Brain microvascular endothelial cell (primary cell): ENCODE measurements around the gene COL8A1.

Experiments
- DNase-seq: peaks from one replicate; pipeline ENCODE4 v3.0.0-alpha.2; 2020
- H3K27ac ChIP-seq: fragments of 250-450 bp; sonication (Bioruptor Pico); 2 replicates; pipeline ENCODE4 v1.5.1; 2020; ENCODE audit warnings: mild to moderate bottlenecking, moderate library complexity
- H3K27me3 ChIP-seq: fragments of 250-450 bp; sonication (Bioruptor Pico); replicated peaks from 2 replicates; pipeline ENCODE4 v1.5.1; 2020; ENCODE audit warnings: mild to moderate bottlenecking
- H3K36me3 ChIP-seq: fragments of 250-450 bp; sonication (Bioruptor Pico); replicated peaks from 2 replicates; pipeline ENCODE4 v1.5.1; 2020; ENCODE audit warnings: mild to moderate bottlenecking
- H3K4me3 ChIP-seq: 2 replicates; pipeline ENCODE4 v1.5.1; 2011; ENCODE audit warnings: low read depth, mild to moderate bottlenecking, control low read depth, low read length, moderate library complexity
- in situ Hi-C: cut with HindIII; loops from 2 replicates; pipeline ENCODE4 v1.10.0; 2017; ENCODE audit warnings: low sequenced_read_pairs, low pct_ligation_motif_present
- TF ChIP-seq, protein P1 (sequence below): IDR thresholded peaks from 2 replicates; pipeline ENCODE4 v1.5.1; 2011; ENCODE audit warnings: low read depth, mild to moderate bottlenecking, moderate library complexity, low read length, control low read depth, inconsistent platforms; ENCODE audit errors: missing control alignments

COL8A1 gene

DNA sequence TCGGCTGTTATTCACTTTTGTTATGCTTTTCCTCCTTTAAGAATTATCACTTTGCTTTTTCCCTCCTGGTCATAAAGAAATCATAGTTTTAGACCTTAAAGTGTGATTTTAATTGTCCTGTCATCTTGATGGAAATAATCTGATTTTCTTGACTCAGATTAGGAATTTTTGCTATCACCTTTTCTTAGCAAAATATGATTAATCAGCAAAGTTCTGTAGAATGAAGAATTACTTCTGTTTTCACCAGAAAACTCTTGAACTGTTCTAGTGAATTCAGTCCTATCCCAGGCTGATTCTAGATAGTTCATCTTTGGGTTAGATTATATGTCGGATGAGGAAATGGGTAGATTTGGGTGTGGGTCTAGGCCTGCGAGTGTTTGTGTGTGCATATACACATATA is 191.4 kb downstream of the COL8A1 start:
- H3K27ac ChIP-seq, result no peak overlapping the region
- in situ Hi-C loops, result loop anchor here (25.0 kb wide), 2 partner anchors 232 to 432 kb away; partner anchors contain the start of gene TBC1D23
- H3K27me3 ChIP-seq, result no peaks in the 10 kb centered on the region
- no peak for DNase-seq
- no peak overlapping the region for H3K4me3 ChIP-seq
- no peaks in the 10 kb centered on the region for H3K36me3 ChIP-seq
- TF ChIP-seq, protein P1, sequence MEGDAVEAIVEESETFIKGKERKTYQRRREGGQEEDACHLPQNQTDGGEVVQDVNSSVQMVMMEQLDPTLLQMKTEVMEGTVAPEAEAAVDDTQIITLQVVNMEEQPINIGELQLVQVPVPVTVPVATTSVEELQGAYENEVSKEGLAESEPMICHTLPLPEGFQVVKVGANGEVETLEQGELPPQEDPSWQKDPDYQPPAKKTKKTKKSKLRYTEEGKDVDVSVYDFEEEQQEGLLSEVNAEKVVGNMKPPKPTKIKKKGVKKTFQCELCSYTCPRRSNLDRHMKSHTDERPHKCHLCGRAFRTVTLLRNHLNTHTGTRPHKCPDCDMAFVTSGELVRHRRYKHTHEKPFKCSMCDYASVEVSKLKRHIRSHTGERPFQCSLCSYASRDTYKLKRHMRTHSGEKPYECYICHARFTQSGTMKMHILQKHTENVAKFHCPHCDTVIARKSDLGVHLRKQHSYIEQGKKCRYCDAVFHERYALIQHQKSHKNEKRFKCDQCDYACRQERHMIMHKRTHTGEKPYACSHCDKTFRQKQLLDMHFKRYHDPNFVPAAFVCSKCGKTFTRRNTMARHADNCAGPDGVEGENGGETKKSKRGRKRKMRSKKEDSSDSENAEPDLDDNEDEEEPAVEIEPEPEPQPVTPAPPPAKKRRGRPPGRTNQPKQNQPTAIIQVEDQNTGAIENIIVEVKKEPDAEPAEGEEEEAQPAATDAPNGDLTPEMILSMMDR, result no peak

GRCh38 chr3:99833617-99834205 is 195.3 kb downstream of the COL8A1 start:
- no peak for DNase-seq
- no peaks in the 10 kb centered on the region for H3K27me3 ChIP-seq
- H3K4me3 ChIP-seq, result no peak overlapping the region
- TF ChIP-seq, protein P1, result no peak
- in situ Hi-C loops, result loop anchor here (25.0 kb wide), 2 partner anchors 229 to 429 kb away; partner anchors contain the start of gene TBC1D23
- H3K36me3 ChIP-seq, result no peaks in the 10 kb centered on the region
- no peak overlapping the region for H3K27ac ChIP-seq

DNA sequence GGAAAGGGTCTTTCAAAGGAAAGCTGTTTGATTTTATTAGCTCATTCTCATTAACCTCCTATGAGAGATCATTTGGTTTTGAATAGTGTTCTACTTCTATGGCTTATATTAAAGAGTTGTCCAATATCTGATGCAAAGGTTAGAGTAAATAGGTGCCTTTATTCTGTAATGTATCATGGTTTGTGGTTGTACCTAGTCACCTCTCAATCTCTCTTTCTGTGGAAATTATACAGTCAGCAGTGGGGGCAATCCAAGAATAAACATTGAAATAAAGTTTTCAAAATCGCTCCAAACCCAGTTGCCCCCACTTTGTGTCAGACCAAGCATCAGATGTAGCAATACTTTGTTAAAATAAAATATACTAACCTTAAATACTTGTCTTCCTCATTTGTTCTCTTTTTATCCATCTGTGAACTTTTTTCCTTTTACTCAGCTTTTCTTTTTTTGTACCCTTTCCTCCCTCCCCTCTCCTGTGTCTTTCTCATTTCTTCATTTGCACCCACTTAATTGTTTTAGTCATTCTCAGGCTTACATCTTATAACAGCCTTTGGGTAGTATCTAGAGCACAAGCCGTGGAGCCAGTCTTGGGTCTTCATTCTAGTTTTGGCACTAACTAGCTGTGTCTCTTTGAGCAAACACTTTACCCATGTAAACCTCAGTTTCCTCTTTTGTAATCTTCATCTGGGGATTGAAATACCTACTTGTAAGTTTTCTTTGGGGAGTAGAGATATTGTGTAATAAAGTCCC is 196.0 kb downstream of the COL8A1 start:
- no peaks in the 10 kb centered on the region for H3K27me3 ChIP-seq
- no peak overlapping the region for H3K27ac ChIP-seq
- H3K36me3 ChIP-seq, result no peaks in the 10 kb centered on the region
- no peak overlapping the region for H3K4me3 ChIP-seq
- DNase-seq, result no peak
- TF ChIP-seq, protein P1, result no peak
- in situ Hi-C loops, result loop anchor here (25.0 kb wide), 2 partner anchors 228 to 428 kb away; partner anchors contain the start of gene TBC1D23

DNA sequence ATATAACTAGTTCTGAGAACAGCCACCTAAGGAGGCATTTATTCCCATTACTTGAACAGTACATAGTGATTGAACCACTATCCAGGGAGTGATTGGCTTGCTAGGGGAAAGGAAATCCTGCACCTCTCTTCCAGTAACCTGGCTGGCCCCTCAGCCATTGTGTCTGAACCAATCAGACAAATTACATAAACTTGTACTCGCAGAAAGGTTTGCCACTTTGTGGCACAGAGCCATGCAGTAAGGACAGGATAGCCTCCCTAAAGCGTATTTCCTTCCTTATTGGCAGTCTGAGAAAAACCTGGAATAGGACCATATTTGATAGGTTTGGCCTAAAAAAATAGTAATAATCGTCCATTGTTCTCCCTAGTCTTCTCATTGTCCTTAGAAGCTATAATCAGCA is 198.3 kb downstream of the COL8A1 start:
- TF ChIP-seq, protein P1, result no peak
- in situ Hi-C loops, result loop anchor here (25.0 kb wide), 2 partner anchors 226 to 426 kb away; partner anchors contain the start of gene TBC1D23
- no peak overlapping the region for H3K4me3 ChIP-seq
- H3K36me3 ChIP-seq, result no peaks in the 10 kb centered on the region
- no peaks in the 10 kb centered on the region for H3K27me3 ChIP-seq
- no peak for DNase-seq
- no peak overlapping the region for H3K27ac ChIP-seq

- H3K27ac ChIP-seq, result no peak overlapping the region
- TF ChIP-seq, protein P1, result no peak
- no peak overlapping the region for H3K4me3 ChIP-seq
- in situ Hi-C loops, result loop anchor here (25.0 kb wide), 2 partner anchors 225 to 425 kb away; partner anchors contain the start of gene TBC1D23
- H3K27me3 ChIP-seq, result no peaks in the 10 kb centered on the region
- DNase-seq, result no peak
- H3K36me3 ChIP-seq, result no peaks in the 10 kb centered on the region
Observed at GRCh38 chr3:99837715-99838114, 199.3 kb downstream of the COL8A1 start.
